Ishikawa (cell line): ENCODE results near the gene FRMD5.
A peak's percentile ranks its signal among the peaks of the same experiment; 100 is the strongest.

ENCODE experiments used
- CEBPB ChIP-seq: IDR thresholded peaks from 2 replicates; pipeline ENCODE4 v1.6.1; 2012
- CREB1 ChIP-seq: IDR thresholded peaks from 2 replicates; pipeline ENCODE4 v1.6.1; 2012; ENCODE audit warnings: low read depth
- EGR1 ChIP-seq: IDR thresholded peaks from 2 replicates; pipeline ENCODE4 v1.6.1; 2012
- EP300 ChIP-seq: IDR thresholded peaks from 2 replicates; pipeline ENCODE4 v1.6.1; 2012; ENCODE audit warnings: borderline replicate concordance
- FOXM1 ChIP-seq: IDR thresholded peaks from 2 replicates; pipeline ENCODE4 v1.6.1; 2012; ENCODE audit warnings: low read depth, borderline replicate concordance
- MAX ChIP-seq: IDR thresholded peaks from 2 replicates; pipeline ENCODE4 v1.6.1; 2012
- NFIC ChIP-seq: IDR thresholded peaks from 2 replicates; pipeline ENCODE4 v1.6.1; 2012
- RAD21 ChIP-seq: IDR thresholded peaks from 2 replicates; pipeline ENCODE4 v1.6.1; 2012; ENCODE audit warnings: low read depth
- REST ChIP-seq: IDR thresholded peaks from 2 replicates; pipeline ENCODE4 v1.6.1; 2012; ENCODE audit warnings: low read depth, mild to moderate bottlenecking
- TAF1 ChIP-seq: IDR thresholded peaks from 2 replicates; pipeline ENCODE4 v1.6.1; 2012; ENCODE audit warnings: low read depth, mild to moderate bottlenecking
- TCF12 ChIP-seq: IDR thresholded peaks from 2 replicates; pipeline ENCODE4 v1.6.1; 2012; ENCODE audit warnings: low read depth
- TEAD4 ChIP-seq: IDR thresholded peaks from 2 replicates; pipeline ENCODE4 v1.6.1; 2012
- USF1 ChIP-seq: IDR thresholded peaks from 2 replicates; pipeline ENCODE4 v1.6.1; 2012
- YY1 ChIP-seq: IDR thresholded peaks from 2 replicates; pipeline ENCODE4 v1.6.1; 2012; ENCODE audit warnings: low read depth
- ZBTB7A ChIP-seq: IDR thresholded peaks from 2 replicates; pipeline ENCODE4 v1.6.1; 2012; ENCODE audit warnings: low read depth

Gene FRMD5

GRCh38 chr15:44084171-44084570, 110.9 kb downstream of the FRMD5 start:
- TF ChIP-seq REST = no peak
- no peak for TF ChIP-seq TAF1
- TF ChIP-seq FOXM1 = no peak
- TF ChIP-seq EGR1 = no peak
- no peak for TF ChIP-seq TEAD4
- TF ChIP-seq USF1 = no peak
- no peak for TF ChIP-seq CEBPB
- TF ChIP-seq TCF12 = no peak
- no peak for TF ChIP-seq MAX
- TF ChIP-seq RAD21 = no peak
- TF ChIP-seq ZBTB7A = no peak
- TF ChIP-seq NFIC = no peak
- TF ChIP-seq EP300 = no peak

GRCh38 chr15:44082558-44083157, 112.4 kb downstream of the FRMD5 start:
- TF ChIP-seq CREB1 (no peak), TAF1 (no peak), NFIC (no peak)

GRCh38 chr15:44081026-44082013, 113.8 kb downstream of the FRMD5 start:
- TF ChIP-seq EP300 (no peak), CEBPB (peak; percentile 14; the same call in 1 of the 2 replicates)

GRCh38 chr15:44075535-44075934, 119.5 kb downstream of the FRMD5 start:
- TF ChIP-seq TAF1 (no peak), REST (no peak), EP300 (no peak), TCF12 (no peak)

GRCh38 chr15:44069489-44069888, 125.6 kb downstream of the FRMD5 start:
- no peak for TF ChIP-seq FOXM1
- no peak for TF ChIP-seq CEBPB
- no peak for TF ChIP-seq CREB1
- TF ChIP-seq USF1 = no peak
- TF ChIP-seq TCF12 = no peak
- TF ChIP-seq MAX = no peak
- TF ChIP-seq TEAD4 = no peak
- TF ChIP-seq RAD21 = no peak
- TF ChIP-seq NFIC = no peak
- TF ChIP-seq ZBTB7A = no peak

GRCh38 chr15:44068347-44068746, 126.7 kb downstream of the FRMD5 start:
- TF ChIP-seq FOXM1 (no peak), EP300 (no peak), ZBTB7A (no peak), TAF1 (no peak), NFIC (no peak), RAD21 (no peak), CREB1 (no peak), USF1 (no peak), EGR1 (no peak), TCF12 (no peak), CEBPB (no peak), REST (no peak), TEAD4 (no peak), MAX (no peak), YY1 (no peak)
